HEK293T (cell line): Measurements from ENCODE around the gene RIT1.

Experiments
- BHLHE40 ChIP-seq: fragments of 450-650 bp; IDR thresholded peaks from 2 replicates; pipeline ENCODE4 v1.6.1; 2016; ENCODE audit warnings: mild to moderate bottlenecking, moderate library complexity, borderline replicate concordance
- FOXK2 ChIP-seq: fragments of 450-650 bp; IDR thresholded peaks from 2 replicates; pipeline ENCODE4 v1.6.1; 2016; ENCODE audit warnings: mild to moderate bottlenecking
- SUZ12 ChIP-seq: fragments of 450-650 bp; IDR thresholded peaks from 2 replicates; pipeline ENCODE4 v1.6.1; 2016; ENCODE audit warnings: mild to moderate bottlenecking
- TARDBP ChIP-seq: fragments of 450-650 bp; IDR thresholded peaks from 2 replicates; pipeline ENCODE4 v1.6.1; 2016
- ZNF384 ChIP-seq: fragments of 450-650 bp; IDR thresholded peaks from 2 replicates; pipeline ENCODE4 v1.6.1; 2016

DNA sequence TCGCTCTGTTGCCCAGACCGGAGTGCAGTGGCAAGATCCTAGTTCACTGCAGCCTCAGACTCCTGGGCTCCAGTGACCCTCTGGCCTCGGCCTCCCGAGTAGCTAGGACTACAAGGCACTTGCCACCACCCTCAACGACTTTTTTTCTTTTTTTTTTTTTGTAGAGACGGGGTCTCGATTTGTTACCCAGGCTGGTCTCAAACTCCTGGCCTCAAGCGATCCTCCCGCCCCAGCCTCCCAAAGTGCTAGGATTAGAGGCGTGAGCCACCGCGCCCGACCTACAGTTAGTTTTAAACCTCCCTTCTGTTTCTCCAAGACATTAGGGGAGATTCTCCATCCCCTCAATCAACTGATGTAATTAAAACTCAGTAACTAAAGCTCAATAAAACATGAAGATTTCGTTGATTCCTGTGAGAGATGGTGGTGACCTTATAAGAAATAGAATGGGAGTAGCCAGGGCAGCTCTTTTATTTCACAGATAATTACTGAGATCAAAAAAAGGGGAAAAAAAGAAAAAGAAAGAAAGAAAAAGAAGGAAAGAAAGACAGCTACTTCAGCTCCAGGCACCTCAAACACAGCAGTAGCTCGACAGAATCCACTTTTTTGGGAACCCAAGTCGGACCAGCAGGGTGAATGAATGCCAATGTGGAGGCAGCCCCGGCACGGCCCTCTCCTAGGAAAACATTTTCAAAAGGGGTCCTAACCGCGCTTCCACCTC is 54.7 kb downstream of the RIT1 start:
- TF ChIP-seq SUZ12 (no peak), BHLHE40 (no peak), ZNF384 (no peak), TARDBP (no peak), FOXK2 (no peak)
